Mesendoderm (in vitro differentiated cells): ENCODE measurements around the gene ZNF35. TPM values are rescaled to one million over a fixed set of nuclear protein-coding genes. Genes with fewer than 3 reads are reported as not detected.
A peak's percentile ranks its signal among the peaks of the same experiment; 100 is the strongest.

ENCODE experiments used
- DNase-seq: peaks from one replicate; pipeline ENCODE4 v3.0.0; 2013
- H2AK5ac ChIP-seq: 2 replicates; pipeline ENCODE4 v1.6.1; 2013; ENCODE audit warnings: low read length, inconsistent platforms
- H2BK120ac ChIP-seq: 2 replicates; pipeline ENCODE4 v1.6.1; 2013; ENCODE audit warnings: low read depth, mild to moderate bottlenecking, low read length, moderate library complexity, mixed read lengths
- H2BK15ac ChIP-seq: replicated peaks from 2 replicates; pipeline ENCODE4 v1.6.1; 2013; ENCODE audit warnings: low read depth, mild to moderate bottlenecking, moderate library complexity
- H2BK5ac ChIP-seq: 2 replicates; pipeline ENCODE4 v1.6.1; 2013; ENCODE audit warnings: low read length, inconsistent platforms
- H3K18ac ChIP-seq: 2 replicates; pipeline ENCODE4 v1.6.1; 2013; ENCODE audit warnings: mild to moderate bottlenecking, low read length, mixed read lengths
- H3K23ac ChIP-seq: one replicate; pipeline ENCODE4 v1.6.1; 2013; ENCODE audit warnings: low read length
- H3K27ac ChIP-seq: 2 replicates; pipeline ENCODE4 v1.5.1; 2013; ENCODE audit warnings: low read depth, mild to moderate bottlenecking, inconsistent platforms, low read length, moderate library complexity
- H3K27me3 ChIP-seq: 2 replicates; pipeline ENCODE4 v1.6.1; 2013; ENCODE audit warnings: low read length, control low read depth, mild to moderate bottlenecking, inconsistent platforms; ENCODE audit not compliant: insufficient read depth, poor library complexity
- H3K36me3 ChIP-seq: 2 replicates; pipeline ENCODE4 v1.6.1; 2013; ENCODE audit warnings: low read length, inconsistent platforms; ENCODE audit not compliant: control insufficient read depth, insufficient read depth
- H3K4ac ChIP-seq: one replicate; pipeline ENCODE4 v1.6.1; 2013; ENCODE audit warnings: low read depth, mild to moderate bottlenecking, low read length, moderate library complexity
- H3K4me1 ChIP-seq: 2 replicates; pipeline ENCODE4 v1.6.1; 2013; ENCODE audit warnings: low read depth, low read length, inconsistent platforms; ENCODE audit not compliant: control insufficient read depth
- H3K4me2 ChIP-seq: 2 replicates; pipeline ENCODE4 v1.6.1; 2013; ENCODE audit warnings: low read length
- H3K4me3 ChIP-seq: 2 replicates; pipeline ENCODE4 v1.5.1; 2013; ENCODE audit warnings: mild to moderate bottlenecking, low read length
- H3K56ac ChIP-seq: one replicate; pipeline ENCODE4 v1.6.1; 2013; ENCODE audit warnings: low read length
- H3K79me1 ChIP-seq: 2 replicates; pipeline ENCODE4 v1.6.1; 2013; ENCODE audit warnings: low read length, inconsistent platforms
- H3K79me2 ChIP-seq: 2 replicates; pipeline ENCODE4 v1.6.1; 2013; ENCODE audit warnings: mild to moderate bottlenecking, low read length; ENCODE audit not compliant: control insufficient read depth, insufficient read depth
- H3K9ac ChIP-seq: 2 replicates; pipeline ENCODE4 v1.6.1; 2013; ENCODE audit warnings: low read length, inconsistent platforms
- H4K5ac ChIP-seq: one replicate; pipeline ENCODE4 v1.6.1; 2013; ENCODE audit warnings: low read length
- H4K8ac ChIP-seq: one replicate; pipeline ENCODE4 v1.6.1; 2013; ENCODE audit warnings: low read depth, mild to moderate bottlenecking, control low read depth, low read length, moderate library complexity
- WGBS: extraction: QIAGEN DNeasy Blood & Tissue Kit; methylation state at CpG from one replicate; pipeline ENCODE4 v1.1.7; 2013; ENCODE audit warnings: low lambda C conversion rate, missing lambda C conversion rate; ENCODE audit not compliant: insufficient coverage; ENCODE audit errors: extremely low coverage; 5-methylcytosine and 5-hydroxymethylcytosine counted together
- polyA plus RNA-seq, 2 experiments: library from polyadenylated mRNA; stranded (reverse); fragments of 200-250 nt; gene quantifications; one replicate each; pipeline ENCODE4 v1.2.3, GENCODE V29; 2013

ZNF35 gene
- polyA plus RNA-seq (2013, experiment 1 of 2): 12.9 TPM
- polyA plus RNA-seq (2013, experiment 2 of 2): 13.4 TPM

- Histone ChIP-seq H3K23ac (no peak within 1 kb of the TSS), H3K79me2 (peaks cover 9% of the 10 kb centered on the region), H2BK5ac (no peak within 1 kb of the TSS), H3K36me3 (peaks cover 7% of the 10 kb centered on the region), H2AK5ac (no peak within 1 kb of the TSS), H4K5ac (no peak within 1 kb of the TSS), H2BK120ac (no peak within 1 kb of the TSS), H3K4me1 (no peaks in the 10 kb centered on the region), H3K79me1 (peaks cover 7% of the 10 kb centered on the region), H3K4me2 (peak within 1 kb of the TSS; percentile 70), H3K9ac (peak within 1 kb of the TSS; percentile 94), H4K8ac (peak within 1 kb of the TSS; percentile 100), H3K4me3 (peak within 1 kb of the TSS; percentile 96), H3K27me3 (no peaks in the 10 kb centered on the region), H2BK15ac (no peak within 1 kb of the TSS), H3K4ac (peak within 1 kb of the TSS; percentile 61), H3K18ac (peak within 1 kb of the TSS; percentile 75), H3K56ac (peak within 1 kb of the TSS; percentile 95), H3K27ac (peak within 1 kb of the TSS; percentile 43)
- no CpG with 5 or more reads among the region's 37 CpGs for WGBS
- peak; percentile 94 for DNase-seq
Observed at GRCh38 chr3:44648564-44649229, at the start of gene ZNF35. Gene ZNF35, plus strand, starts transcription at chr3:44648732. Its CDS starts 2,336 bp downstream, at chr3:44651068.

- Histone ChIP-seq H3K4me1 (no peaks in the 10 kb centered on the region), H3K56ac (no peak overlapping the region), H3K27me3 (no peaks in the 10 kb centered on the region), H3K36me3 (no peaks in the 10 kb centered on the region), H4K5ac (no peak overlapping the region), H3K79me1 (no peaks in the 10 kb centered on the region), H3K79me2 (no peaks in the 10 kb centered on the region), H3K27ac (no peak overlapping the region), H3K18ac (no peak overlapping the region), H3K9ac (no peak overlapping the region), H2BK5ac (no peak overlapping the region), H3K4ac (no peak overlapping the region), H3K4me2 (no peak overlapping the region), H2BK120ac (no peak overlapping the region), H3K4me3 (no peak overlapping the region), H4K8ac (no peak overlapping the region), H2BK15ac (no peak overlapping the region), H3K23ac (no peak overlapping the region), H2AK5ac (no peak overlapping the region)
- no peak for DNase-seq
- WGBS: no CpG with 5 or more reads among the region's 2 CpGs
Observed at GRCh38 chr3:44601749-44602148, 46.8 kb upstream of the ZNF35 start.

GRCh38 chr3:44612678-44613077 lies 35.9 kb upstream of the ZNF35 start:
- Histone ChIP-seq H2AK5ac (no peak overlapping the region), H3K18ac (no peak overlapping the region), H3K4ac (no peak overlapping the region), H3K56ac (no peak overlapping the region), H3K27me3 (no peaks in the 10 kb centered on the region), H4K8ac (no peak overlapping the region), H2BK5ac (no peak overlapping the region), H2BK15ac (no peak overlapping the region), H3K9ac (no peak overlapping the region), H2BK120ac (no peak overlapping the region), H4K5ac (no peak overlapping the region), H3K23ac (no peak overlapping the region), H3K36me3 (no peaks in the 10 kb centered on the region), H3K4me3 (no peak overlapping the region), H3K27ac (no peak overlapping the region), H3K79me2 (no peaks in the 10 kb centered on the region), H3K4me1 (no peaks in the 10 kb centered on the region), H3K4me2 (no peak overlapping the region), H3K79me1 (no peaks in the 10 kb centered on the region)
- DNase-seq: no peak

GRCh38 chr3:44624749-44625480 lies 23.6 kb upstream of the ZNF35 start, which contains the start of gene ZNF197:
Gene ZNF197, plus strand, starts transcription at chr3:44625036. Its CDS starts 4,119 bp downstream, at chr3:44629155.
- H2BK15ac ChIP-seq: no peak within 1 kb of the TSS
- peaks cover 6% of the 10 kb centered on the region for H3K79me2 ChIP-seq
- H3K18ac ChIP-seq: peak within 1 kb of the TSS; percentile 99
- peaks cover 3% of the 10 kb centered on the region for H3K4me1 ChIP-seq
- WGBS: no CpG with 5 or more reads among the region's 47 CpGs
- no peak within 1 kb of the TSS for H4K8ac ChIP-seq
- peak within 1 kb of the TSS; percentile 27 for H2BK5ac ChIP-seq
- DNase-seq: peak; percentile 97
- H2AK5ac ChIP-seq: no peak within 1 kb of the TSS
- peak within 1 kb of the TSS; percentile 89 for H3K4me3 ChIP-seq
- no peaks in the 10 kb centered on the region for H3K27me3 ChIP-seq
- H3K23ac ChIP-seq: no peak within 1 kb of the TSS
- peak within 1 kb of the TSS; percentile 97 for H3K56ac ChIP-seq
- H3K4ac ChIP-seq: peak within 1 kb of the TSS; percentile 93
- peaks cover 4% of the 10 kb centered on the region for H3K79me1 ChIP-seq
- H3K36me3 ChIP-seq: no peaks in the 10 kb centered on the region
- peak within 1 kb of the TSS; percentile 66 for H3K4me2 ChIP-seq
- H4K5ac ChIP-seq: no peak within 1 kb of the TSS
- H2BK120ac ChIP-seq: peak within 1 kb of the TSS; percentile 48
- peak within 1 kb of the TSS; percentile 86 for H3K27ac ChIP-seq
- H3K9ac ChIP-seq: peak within 1 kb of the TSS; percentile 90

GRCh38 chr3:44628716-44629115 lies 19.8 kb upstream of the ZNF35 start:
- no CpG with 5 or more reads among the region's 2 CpGs for WGBS
- H3K4me1 ChIP-seq: peaks cover 3% of the 10 kb centered on the region
- no peak overlapping the region for H3K27ac ChIP-seq

More at GRCh38 chr3:44628716-44629115, 19.8 kb upstream of the ZNF35 start:
- no peak overlapping the region for H2BK120ac ChIP-seq
- H3K27me3 ChIP-seq: no peaks in the 10 kb centered on the region
- H3K18ac ChIP-seq: no peak overlapping the region
- H2BK15ac ChIP-seq: no peak overlapping the region
- H3K36me3 ChIP-seq: peaks cover 5% of the 10 kb centered on the region
- no peak overlapping the region for H3K4me2 ChIP-seq
- no peak overlapping the region for H2BK5ac ChIP-seq
- no peak overlapping the region for H2AK5ac ChIP-seq
- H3K9ac ChIP-seq: no peak overlapping the region
- H4K8ac ChIP-seq: no peak overlapping the region
- H3K4ac ChIP-seq: no peak overlapping the region
- H4K5ac ChIP-seq: no peak overlapping the region
- H3K79me2 ChIP-seq: peaks cover 6% of the 10 kb centered on the region
- DNase-seq: no peak
- no peak overlapping the region for H3K4me3 ChIP-seq
- H3K23ac ChIP-seq: no peak overlapping the region
- peaks cover 4% of the 10 kb centered on the region for H3K79me1 ChIP-seq
- H3K56ac ChIP-seq: no peak overlapping the region
